Adipocyte (in vitro differentiated cells): Measurements from ENCODE around the gene FANCD2.

ENCODE experiments used
- DNase-seq: peaks from one replicate; pipeline ENCODE4 v3.0.0-alpha.2; 2015; ENCODE audit warnings: low read depth
- H3K27me3 ChIP-seq: replicated peaks from 2 replicates; pipeline ENCODE4 v1.7.0; 2013; ENCODE audit warnings: mild to moderate bottlenecking, low read length, moderate library complexity; ENCODE audit not compliant: control insufficient read depth, insufficient read depth
- H3K36me3 ChIP-seq: 2 replicates; pipeline ENCODE4 v1.7.0; 2013; ENCODE audit warnings: low read length, mild to moderate bottlenecking, moderate library complexity; ENCODE audit not compliant: control insufficient read depth, insufficient read depth, severe bottlenecking
- H3K4me1 ChIP-seq: 2 replicates; pipeline ENCODE4 v1.7.0; 2013; ENCODE audit warnings: mild to moderate bottlenecking, low read length, moderate library complexity; ENCODE audit not compliant: control insufficient read depth, insufficient read depth
- H3K4me3 ChIP-seq: 2 replicates; pipeline ENCODE4 v1.7.0; 2013; ENCODE audit warnings: mild to moderate bottlenecking, low read length, moderate library complexity
- H3K9ac ChIP-seq: 2 replicates; pipeline ENCODE4 v1.7.0; 2013; ENCODE audit warnings: mild to moderate bottlenecking, low read length, moderate library complexity
- H3K9me3 ChIP-seq: 2 replicates; pipeline ENCODE4 v1.7.0; 2013; ENCODE audit warnings: mild to moderate bottlenecking, low read length, moderate library complexity; ENCODE audit not compliant: control insufficient read depth

FANCD2 gene

GRCh38 chr3:10145685-10146084, 119.4 kb downstream of the FANCD2 start:
- Histone ChIP-seq H3K9ac (no peak overlapping the region), H3K9me3 (no peaks in the 10 kb centered on the region), H3K36me3 (peaks cover 21% of the 10 kb centered on the region), H3K27me3 (no peaks in the 10 kb centered on the region), H3K4me1 (peaks cover 13% of the 10 kb centered on the region), H3K4me3 (no peak overlapping the region)
- no peak for DNase-seq

GRCh38 chr3:10149226-10149625, 123.0 kb downstream of the FANCD2 start:
- Histone ChIP-seq H3K27me3 (no peaks in the 10 kb centered on the region), H3K9me3 (no peaks in the 10 kb centered on the region), H3K36me3 (peaks cover 51% of the 10 kb centered on the region), H3K4me1 (no peaks in the 10 kb centered on the region), H3K4me3 (no peak overlapping the region), H3K9ac (no peak overlapping the region)
- no peak for DNase-seq

- peaks cover 51% of the 10 kb centered on the region for H3K36me3 ChIP-seq
- no peak overlapping the region for H3K9ac ChIP-seq
- no peak overlapping the region for H3K4me3 ChIP-seq
- H3K4me1 ChIP-seq, result no peaks in the 10 kb centered on the region
- H3K9me3 ChIP-seq, result no peaks in the 10 kb centered on the region
- no peaks in the 10 kb centered on the region for H3K27me3 ChIP-seq
- DNase-seq, result no peak
Observed at GRCh38 chr3:10150987-10151386, 124.8 kb downstream of the FANCD2 start.
